Fibroblast of upper back skin (primary cell): ENCODE results near the gene TMC1.

Experiments
- DNase-seq: peaks from one replicate; pipeline ENCODE4 v3.0.0-alpha.2; 2013

TMC1 gene

DNA sequence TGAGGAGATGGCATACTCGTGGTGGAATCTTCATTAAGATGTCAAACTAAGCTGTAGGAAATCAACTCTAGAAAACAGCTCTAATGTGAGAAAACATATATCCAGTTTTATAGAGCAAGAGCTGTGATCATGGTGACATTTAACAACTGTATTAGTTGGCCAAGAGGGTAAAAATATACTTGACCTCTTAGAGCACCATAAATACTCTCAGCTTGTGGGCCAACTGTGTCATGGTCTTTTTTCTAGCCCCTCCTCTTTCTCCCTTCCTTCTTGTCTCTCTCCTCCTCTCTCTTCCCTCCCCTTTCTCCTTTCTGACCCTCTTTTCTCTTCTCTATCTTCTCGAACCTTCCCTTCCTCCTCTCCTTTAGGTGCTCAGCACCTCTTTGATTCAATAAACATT, 54.7 kb downstream of the TMC1 start:
- DNase-seq: no peak

DNA sequence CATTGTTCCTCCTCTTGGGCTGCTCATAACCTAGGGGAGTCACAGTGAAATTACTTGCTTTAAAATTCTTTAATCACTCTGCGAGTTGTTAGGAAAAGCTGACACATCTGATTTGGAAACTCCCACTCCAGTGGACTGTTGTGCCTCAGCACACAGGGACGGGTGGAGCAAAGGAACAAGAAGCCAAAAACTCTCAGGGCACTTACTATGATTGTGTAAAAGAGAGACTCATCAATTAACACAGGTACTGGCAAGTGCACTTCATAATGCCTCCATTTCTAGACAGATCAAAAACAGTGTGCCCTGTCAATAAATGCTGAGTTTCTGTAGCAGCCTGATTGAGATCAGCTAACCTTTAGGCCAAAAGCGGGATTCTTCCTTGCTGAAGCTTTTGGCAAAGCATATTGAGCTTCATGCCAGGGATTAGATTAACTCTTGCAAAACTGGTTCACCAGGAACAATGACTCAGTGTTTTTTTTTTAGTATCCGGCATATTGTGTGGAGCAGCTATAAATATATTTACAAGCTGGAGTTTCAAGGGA, 55.9 kb downstream of the TMC1 start:
- DNase-seq: peak; percentile 88

DNA sequence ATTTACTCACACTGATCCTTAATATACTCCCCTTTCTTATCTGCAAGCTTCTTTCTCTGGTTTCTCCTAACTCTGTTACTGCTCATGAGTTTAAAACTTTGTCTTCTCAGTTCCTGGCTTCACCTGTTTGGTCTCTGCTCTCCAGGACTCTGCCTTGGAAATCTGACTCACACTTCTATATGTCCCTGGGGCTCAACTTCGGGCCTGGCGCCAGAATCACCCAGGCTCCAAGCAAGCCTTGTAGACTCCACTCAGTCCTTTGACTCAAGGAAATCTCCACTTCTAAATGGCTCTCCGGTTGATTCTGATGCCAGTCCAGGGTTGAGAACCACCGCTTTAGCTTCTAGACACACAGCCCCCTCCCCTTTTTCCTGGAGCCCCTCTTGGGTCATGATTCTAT, 57.8 kb downstream of the TMC1 start:
- DNase-seq: peak; percentile 75

DNA sequence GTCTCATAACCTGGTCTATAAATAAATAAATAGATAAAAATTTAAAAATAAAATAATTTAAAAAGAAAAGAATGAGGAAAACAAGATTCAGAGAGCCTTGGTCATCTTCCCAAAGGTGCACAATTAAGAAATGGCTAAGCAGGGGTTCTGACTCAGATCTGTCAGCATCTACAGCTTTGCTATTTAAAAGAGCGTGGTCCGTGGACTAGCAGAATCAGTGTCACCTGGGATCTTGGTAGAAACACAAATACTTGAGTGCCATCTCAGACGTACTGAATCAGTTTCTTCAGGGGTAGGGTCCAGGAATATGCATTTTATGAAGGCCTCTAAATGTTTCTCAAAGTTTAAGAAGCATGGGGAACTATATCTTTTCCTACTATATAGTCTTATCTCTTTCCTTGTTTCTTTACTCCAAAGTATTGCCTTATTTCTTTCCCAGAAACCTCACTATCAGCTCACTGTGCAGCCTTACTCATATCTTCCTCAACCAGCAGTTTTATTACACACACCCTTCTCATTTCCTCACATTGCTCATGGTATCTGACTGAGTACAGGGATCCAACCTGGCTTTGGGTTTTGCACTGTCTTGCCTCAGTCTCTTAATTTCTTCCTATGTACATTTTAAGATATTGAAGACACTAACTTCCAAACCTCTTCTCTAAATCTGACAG, 58.6 kb downstream of the TMC1 start:
- DNase-seq: peak; percentile 46

DNA sequence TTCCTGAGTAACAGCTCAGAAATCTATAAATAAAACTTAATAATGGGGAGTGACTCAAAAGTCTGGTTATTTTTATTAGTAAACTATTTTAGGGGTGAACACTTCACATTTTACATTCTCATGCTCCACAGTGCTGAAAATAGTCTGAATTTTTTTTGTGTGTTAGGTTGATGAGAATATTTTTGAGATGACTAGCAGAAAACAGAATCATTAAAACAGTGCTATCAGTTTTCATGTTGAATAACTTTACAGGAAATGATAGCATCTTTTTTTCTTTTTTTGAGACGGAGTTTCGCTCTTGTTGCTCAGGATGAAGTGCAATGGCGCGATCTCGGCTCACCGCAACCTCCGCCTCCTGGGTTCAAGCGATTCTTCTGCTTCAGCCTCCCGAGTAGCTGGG, 60.3 kb downstream of the TMC1 start:
- DNase-seq: peak; percentile 72

DNA sequence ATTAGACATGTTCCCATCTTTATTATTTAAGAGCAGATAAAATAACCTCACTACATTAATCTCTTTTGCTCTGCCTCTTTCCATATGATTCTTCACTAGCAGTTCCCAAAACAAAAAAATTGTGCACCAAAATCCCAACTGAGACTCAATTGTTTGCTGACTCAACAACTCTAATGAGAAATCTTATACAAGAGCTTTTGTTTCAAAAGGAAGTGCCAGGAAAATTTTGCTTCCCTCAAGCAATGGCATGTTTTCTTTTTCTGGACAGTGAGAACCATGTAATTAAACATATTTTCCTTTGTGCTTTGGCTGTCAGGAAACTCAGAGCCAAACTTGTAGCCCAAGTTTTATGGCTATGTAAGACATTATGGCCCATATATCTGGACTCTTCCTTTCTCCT, 62.0 kb downstream of the TMC1 start:
- DNase-seq: no peak

DNA sequence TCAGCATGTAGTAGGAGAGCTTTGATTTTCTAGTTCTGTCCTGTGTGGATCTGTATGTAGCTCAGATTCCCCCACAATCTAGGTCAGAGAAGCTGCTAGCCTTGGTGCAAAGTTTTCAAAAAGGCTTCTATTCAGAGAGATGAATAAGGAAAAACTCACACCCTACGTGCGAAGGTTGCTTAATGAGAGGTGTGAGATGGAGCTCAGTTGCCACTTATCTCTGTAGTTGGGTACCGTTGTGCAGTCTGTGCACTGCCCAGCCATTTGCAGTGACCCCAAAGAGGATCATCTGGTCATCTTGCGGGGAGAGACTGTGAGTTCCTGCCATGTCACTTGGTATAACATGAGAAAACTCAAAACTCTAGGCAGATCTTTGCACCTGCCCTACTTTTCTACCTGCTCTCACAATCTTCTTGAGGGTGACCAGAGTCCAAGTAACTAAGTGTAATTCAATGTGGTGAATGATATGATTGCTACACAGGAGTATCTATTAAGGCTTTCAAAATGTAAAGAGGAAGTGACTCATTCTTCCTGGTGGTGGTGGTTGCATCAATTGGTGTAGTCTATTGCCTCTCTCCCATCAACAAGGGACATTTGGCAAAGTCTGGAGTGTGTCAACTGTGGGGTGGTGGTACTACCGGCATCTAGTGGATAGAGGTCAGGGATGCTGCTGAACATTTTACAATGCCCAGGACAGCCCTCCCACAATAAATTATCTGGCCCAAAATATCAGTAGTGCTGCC, 65.2 kb downstream of the TMC1 start:
- DNase-seq: peak; percentile 85

DNA sequence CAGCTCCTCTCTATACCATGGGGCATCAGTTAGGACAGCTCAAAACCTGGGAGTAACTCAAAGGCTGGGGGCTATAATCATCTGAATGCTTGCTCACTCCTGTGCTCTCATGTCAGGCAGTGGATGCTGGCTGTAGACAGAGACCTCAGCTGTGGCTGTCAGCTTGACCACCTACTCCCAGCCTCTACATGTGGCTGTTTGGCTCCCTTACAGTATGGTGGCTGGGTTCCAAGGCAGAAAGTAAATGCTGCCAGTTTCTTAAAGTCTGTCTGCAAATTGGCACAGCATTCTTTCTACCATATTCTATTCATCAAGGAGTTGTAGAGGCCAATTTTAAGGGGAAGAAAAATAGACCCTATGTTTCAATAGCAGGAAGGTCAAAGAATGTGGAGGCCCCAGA, 66.9 kb downstream of the TMC1 start:
- DNase-seq: peak; percentile 55

DNA sequence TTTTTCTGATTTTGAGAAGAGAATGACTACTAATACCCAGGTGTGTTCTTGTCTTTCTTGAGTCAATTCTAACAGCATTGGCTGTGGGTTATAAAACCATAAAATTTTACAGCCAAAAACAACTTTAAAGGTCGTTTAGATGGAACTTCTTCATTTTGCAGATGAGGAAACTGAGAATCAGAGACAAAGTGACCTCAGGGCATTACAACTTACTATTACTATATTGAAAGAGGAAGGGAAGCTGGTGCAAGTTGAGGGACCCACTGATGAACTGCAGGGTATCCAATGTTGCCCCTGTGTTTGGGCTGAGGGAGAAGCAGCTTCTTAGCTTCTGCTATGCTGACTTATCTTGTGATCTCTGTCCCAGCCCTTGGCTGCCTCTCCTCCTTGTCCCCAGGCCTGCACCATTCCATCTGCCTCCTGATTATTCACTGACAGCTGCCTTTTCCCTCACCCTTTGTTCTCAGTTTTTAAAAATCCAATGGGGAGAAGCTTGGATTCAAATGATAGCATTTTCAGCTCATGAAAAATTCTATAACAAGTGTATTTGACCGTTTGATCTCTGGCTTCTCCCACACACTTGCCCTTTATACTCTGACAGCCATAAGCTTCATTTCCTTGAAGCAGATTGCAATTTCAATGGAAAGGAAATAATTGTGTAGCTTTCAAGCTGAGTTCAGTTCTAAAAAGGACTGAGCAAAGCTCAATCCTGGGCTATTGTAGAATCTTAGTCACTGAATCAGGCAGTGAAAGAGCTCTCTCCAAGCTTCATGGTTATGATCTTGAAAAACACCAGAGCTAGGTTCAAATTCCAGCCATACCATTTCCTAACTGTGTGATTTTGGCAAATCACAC, 68.5 kb downstream of the TMC1 start:
- no peak for DNase-seq

DNA sequence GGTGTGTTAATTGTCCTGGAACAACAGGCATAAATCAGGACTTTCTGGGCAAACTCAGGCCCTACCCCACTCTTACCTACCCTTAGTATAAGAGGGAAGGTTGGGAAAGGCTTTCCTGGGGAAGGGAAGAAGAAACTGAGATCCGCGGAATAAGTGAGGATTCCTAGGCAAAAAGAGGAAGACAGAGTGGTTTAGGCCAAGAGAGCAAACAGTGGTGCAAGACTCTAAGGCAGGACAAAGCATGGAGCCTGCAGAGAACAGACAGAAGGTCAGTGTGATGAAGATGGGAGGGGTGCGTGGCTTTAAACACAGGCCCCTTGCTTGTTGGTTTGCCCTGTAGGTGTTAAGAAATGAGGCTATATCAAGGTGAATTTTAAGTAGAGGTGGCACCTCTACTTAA, 69.4 kb downstream of the TMC1 start:
- no peak for DNase-seq

DNA sequence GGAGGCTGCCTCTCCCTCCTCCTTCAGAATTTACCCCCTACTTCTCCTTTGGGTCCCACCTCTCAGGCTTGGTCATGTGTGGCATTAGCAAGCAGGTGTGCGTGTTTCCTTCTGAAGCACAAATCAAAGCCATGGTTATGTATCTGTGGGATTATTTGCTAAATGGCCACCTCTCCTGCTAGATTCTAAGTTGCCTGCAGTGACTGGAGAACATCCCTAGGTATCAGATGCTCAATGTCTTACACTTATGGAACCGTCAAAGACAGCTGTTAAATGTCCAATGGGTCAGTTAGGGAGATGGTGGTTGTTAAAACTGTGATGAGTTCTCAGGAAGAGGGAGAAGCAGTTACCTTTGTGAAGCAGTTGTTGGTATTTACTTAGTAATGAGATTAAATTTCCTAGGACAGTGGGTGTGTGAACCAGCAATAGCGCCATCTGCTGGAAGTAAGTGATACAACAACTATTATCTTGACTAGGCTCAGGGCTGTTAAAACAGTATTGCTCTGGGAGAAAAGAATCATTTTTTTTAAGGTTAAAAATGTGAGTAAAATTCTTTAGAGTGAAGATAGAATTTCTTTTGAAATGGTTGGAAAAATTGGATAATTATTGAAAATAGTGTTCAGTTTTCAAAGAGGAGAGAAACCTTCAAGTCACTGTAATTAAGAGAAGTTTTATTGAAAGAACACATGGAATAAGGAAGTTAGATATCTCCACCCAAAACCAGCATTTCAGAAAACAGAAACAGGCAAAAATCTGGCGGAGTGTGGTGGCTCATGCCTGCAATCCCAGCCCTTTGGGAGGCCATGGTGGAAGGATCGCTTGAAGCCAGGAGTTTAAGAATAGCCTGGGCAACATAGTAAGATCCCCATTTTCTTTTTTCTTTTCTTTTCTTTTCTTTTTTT, 71.3 kb downstream of the TMC1 start:
- DNase-seq: peak; percentile 58

DNA sequence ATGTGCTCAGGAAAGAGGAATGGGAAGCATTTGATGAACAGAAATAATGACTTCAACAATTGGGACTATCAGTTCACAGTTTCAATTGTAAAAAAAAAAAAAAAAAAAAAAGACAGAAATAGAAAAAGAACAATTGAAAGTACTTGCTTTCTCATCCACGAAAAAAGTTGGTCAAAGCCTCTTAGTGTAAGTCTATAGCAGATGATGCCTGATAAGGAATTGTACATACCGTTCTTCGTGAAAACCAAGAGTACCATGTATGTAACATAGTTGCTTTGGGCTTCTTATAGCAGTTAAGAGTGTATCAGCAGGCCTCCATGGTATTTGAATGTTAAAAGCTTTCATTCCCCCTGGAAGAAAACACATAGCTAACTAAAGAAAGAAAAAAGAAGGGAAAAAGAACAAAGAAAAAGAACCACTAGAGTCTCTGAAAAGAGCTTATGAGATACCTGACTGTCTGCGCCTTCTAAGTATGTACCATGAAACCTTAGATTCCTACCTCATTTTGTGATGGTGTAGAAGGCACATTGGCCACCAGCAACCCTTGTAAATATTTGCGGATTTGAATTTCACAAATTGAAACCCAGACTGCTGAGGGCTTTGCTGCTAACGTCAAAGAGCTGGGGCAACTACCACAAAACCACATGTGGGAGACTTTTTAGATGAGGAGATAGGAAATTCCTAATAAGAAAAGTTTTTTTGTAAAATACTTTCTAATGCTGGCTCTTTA, 75.2 kb downstream of the TMC1 start:
- DNase-seq: peak; percentile 34

DNA sequence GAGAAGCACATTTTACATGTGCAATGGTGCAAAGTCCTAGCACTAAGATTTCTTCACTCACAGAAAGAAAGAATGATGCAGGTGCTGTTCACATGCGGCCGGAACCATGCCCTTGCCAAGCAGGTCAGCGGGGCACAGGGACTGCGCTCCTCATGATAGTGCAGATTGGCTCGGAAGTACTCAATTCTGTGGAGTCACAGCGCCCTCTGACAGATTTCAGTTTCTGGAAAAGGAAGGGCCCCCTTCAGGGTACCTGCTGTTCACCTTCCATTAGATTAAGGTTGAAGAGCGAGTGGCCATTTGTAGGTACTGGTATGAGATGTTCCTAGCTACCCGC, 75.7 kb downstream of the TMC1 start:
- no peak for DNase-seq

DNA sequence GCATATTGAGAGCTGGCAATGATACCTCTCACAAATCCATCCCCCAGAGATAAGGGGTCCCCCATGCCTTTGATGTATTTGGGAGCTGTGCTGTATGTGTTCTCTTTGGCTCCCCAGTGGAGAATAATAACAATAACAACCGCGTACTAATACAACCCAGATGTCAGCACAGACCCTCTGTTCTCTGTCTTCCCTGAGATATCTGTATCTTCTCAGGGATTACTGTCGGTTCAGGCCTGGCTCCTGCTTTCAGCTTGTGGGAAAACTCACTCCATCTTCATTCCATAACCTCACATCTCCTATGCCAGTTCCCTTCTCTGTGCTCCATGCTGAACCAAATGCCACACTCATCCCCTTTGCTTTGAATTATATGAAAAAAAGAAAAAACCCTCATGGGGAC, 76.2 kb downstream of the TMC1 start:
- DNase-seq: no peak

DNA sequence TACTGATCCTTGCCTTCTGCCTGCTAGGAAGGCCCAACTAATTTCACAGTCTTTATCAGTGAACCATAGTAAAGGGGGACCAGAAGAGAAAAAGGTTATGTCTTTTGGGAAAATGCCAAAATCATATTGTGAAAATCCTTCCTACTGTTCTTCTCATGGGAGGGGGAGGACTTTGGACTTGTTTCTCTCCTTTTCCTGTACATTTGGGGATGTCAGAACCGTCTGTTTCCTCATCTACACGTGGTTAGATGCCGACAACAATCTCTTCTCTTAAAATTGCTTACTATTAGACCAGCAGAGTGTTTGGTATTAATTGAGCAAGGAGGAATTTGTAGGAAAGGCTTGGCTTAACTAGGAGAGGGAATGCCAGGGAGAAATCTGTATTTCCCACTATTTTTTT, 77.2 kb downstream of the TMC1 start:
- no peak for DNase-seq

DNA sequence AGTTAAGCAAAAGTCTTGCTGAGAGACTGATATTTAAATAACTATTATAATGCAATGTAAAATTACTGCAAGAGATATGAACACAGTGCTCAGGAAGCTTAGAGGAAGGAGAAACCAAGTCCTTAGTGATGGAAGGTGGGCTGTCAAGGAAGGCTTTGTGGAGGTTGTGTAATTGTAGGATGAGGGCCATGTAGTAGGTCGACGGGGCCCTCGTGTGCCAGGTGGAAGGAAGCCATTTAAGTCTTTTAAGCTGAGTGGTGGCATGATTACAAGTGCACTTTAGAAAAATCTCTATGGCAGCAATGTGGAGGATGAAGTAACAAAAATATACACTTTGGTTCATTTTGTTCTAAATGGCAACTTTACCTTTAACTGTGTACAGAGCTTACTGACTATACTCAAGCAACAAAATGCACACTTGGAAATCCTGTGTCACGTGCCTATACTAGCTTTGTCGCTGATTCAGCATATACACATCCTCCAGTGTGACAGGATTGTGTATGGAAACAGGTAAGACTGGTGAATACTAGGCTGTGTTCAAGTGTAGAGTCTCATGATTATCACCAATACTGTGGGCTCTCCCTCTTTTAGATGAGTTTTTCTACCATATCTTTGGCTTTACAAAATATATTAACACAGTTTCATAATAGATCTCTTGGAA, 78.6 kb downstream of the TMC1 start:
- DNase-seq: no peak

DNA sequence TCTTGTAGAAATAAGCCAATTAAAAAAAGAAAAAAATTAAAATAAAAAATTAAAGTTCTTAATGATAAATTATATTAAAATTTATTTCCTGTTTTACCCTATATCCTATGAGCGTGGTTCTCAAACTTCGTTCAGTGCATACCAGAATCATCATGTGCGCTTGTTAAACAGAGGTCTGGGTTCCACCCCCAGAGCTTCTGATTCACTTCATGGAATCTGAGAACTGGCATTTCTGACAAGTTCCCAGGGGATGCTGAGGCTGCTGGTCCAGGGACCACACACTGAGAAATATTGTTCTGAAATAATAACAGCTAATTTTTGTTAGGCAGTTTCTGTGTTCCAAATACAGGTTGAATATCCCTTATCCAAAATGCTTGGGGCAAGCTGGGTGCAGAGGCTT, 79.3 kb downstream of the TMC1 start:
- DNase-seq: peak; percentile 84

DNA sequence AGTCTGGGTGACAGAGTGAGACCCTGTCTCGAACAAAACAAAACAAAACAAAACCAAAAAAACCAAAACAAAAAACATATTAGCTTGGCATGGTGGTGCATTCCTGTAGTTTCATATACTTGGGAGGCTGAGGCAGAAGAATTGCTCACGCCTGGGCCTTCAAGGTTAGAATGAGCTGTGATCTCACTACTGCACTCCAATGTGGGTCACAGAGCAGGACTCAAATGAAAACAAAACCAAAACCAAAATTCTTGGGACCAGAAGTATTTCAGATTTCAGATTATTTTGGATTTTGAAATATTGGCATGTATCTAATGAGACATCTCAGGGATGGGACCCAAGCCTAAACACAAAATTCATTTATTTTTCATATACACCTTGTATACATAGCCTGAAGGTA, 80.2 kb downstream of the TMC1 start:
- DNase-seq: no peak

DNA sequence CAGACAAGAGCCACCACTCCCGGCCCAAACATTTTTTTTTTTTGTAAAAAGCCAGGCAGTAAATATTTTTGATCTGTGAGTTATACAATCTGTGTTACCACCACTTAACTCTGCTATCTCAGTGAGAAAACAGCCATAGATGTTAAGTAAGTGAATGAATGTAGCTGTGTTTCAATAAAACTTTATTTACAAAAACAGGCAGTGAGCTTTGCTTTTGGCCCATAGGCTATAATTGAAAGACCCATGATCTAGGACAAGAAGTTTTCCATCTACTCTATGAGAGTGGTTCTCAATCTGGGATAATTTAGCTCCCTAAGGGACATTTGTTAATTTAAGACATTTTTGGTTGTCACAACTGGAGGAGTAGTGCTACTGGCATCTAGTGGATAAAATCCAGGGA, 91.0 kb downstream of the TMC1 start:
- no peak for DNase-seq

DNA sequence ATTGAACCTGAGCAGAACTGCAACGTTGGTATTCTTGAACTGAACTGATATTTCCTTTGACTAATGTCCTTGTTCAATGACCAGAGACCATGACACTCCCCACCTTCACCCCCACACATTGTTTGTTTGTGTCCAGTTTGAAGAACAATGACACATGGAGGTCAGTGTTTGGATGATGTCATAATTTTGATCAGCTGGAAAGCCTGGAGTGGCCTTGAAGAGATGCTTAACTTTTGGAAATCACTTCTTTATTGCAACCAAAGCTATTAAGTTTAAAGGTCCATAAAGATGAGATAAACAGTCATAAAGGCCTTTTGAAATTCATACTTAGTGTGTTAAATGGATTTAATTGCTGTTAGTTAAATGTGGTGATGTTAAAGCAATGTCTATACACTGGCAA, 92.7 kb downstream of the TMC1 start:
- no peak for DNase-seq

DNA sequence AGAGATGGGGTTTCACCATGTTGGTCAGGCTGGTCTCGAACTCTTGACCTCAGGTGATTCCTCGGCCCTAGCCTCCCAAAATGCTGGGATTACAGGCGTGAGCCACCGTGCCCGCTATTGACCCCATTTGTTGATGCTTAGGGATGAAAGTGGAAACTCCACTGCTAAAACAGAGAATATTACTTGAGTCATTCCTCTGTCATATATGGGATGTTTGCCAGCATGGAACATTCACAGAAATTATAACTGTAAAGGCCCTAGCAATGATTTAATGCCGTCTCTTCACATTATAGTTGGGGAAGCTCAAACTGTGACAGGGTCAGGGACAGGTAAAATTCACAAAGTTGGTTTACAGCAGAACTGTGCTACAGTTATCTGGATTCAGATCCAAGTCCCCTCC, 94.5 kb downstream of the TMC1 start:
- DNase-seq: peak; percentile 36
